ENCODE results near the gene PRKAG2. TPM values are rescaled to one million over a fixed set of nuclear protein-coding genes. Genes with fewer than 3 reads are reported as not detected.

The PRKAG2 gene
- total and polyA plus RNA-seq, 2 of the 13 experiments (the other 11 are each of a cell fraction or from before 2014, with no cell fraction given) = 0.90 to 1.3 TPM

- Histone ChIP-seq H3K9me3 (ENCODE audit: low read length) (no peaks in the 10 kb centered on the region), H3K4me2 (ENCODE audit: low read depth, low read length) (no peak overlapping the region), H3K79me2 (ENCODE audit: insufficient read depth, low read length) (no peaks in the 10 kb centered on the region), H3K27ac (ENCODE audit: extremely low read length, insufficient read depth, low read length) (no peak overlapping the region), H2AFZ (ENCODE audit: low read length) (no peak overlapping the region), H3K4me3 (replicated peaks in 1 of 3; ENCODE audit: insufficient read depth in 1 of 3, low read depth in 2 of 3, low read length in 3 of 3) (no peak overlapping the region), H3K9ac (ENCODE audit: insufficient read depth, low read depth, low read length) (no peak overlapping the region), H4K20me1 (ENCODE audit: insufficient read depth, low read length) (no peaks in the 10 kb centered on the region), H3K27me3 (ENCODE audit: control insufficient read depth in 1 of 2, insufficient read depth in 2 of 2, low read length in 2 of 2) (peaks cover 0 to 8% of the 10 kb centered on the region in 2 experiments; a peak in 1 of 5 replicates), H3K36me3 (replicated peaks in 1 of 2; ENCODE audit: control insufficient read depth in 1 of 2, insufficient read depth in 2 of 2, low read length in 2 of 2) (no peaks in the 10 kb centered on the region), H3K4me1 (ENCODE audit: insufficient read depth, low read length) (no peaks in the 10 kb centered on the region)
- ATAC-seq (no peak), FAIRE-seq (no peak), DNase-seq (ENCODE audit: low spot score) (no peak)
- BruUV-seq (replicated peaks) = no TSS peak
- ChIA-PET POLR2A (no interaction called here), CTCF (ENCODE audit: low intra/inter-chr PET ratio, low total read pairs) (no interaction called here)
- intact Hi-C loops (cut with micrococcal nuclease; ENCODE audit: unreplicated experiment) = no loop called here
- WGBS (ENCODE audit: low lambda C conversion rate) = 34% methylated on average over 6 of the region's 6 CpGs
- TF ChIP-seq ZNF136 (CRISPR knock-in tag; IDR thresholded peaks at IDR 0.05; ENCODE audit: low read depth) (no peak), ZNF614 (CRISPR knock-in tag; IDR thresholded peaks at IDR 0.05; ENCODE audit: borderline replicate concordance) (no peak), ZNF746 (CRISPR knock-in tag; IDR thresholded peaks at IDR 0.05) (no peak), ZNF747 (CRISPR knock-in tag; IDR thresholded peaks at IDR 0.05; ENCODE audit: borderline replicate concordance) (no peak), KIAA2018 (CRISPR knock-in tag; IDR thresholded peaks at IDR 0.05; ENCODE audit: borderline replicate concordance) (no peak), ZBTB43 (CRISPR knock-in tag; conservative IDR thresholded peaks at IDR 0.05) (no peak)
- in situ Hi-C loops (cut with HindIII; ENCODE audit: extremely low pct_ligation_motif_present, low pct_unique_long_range_greater_than_20kb) = no loop called here
Measured at GRCh38 chr7:151648429-151648828, 228.5 kb downstream of the PRKAG2 start.
